ENCODE measurements around the gene ZDHHC20.

The ZDHHC20 gene

DNA sequence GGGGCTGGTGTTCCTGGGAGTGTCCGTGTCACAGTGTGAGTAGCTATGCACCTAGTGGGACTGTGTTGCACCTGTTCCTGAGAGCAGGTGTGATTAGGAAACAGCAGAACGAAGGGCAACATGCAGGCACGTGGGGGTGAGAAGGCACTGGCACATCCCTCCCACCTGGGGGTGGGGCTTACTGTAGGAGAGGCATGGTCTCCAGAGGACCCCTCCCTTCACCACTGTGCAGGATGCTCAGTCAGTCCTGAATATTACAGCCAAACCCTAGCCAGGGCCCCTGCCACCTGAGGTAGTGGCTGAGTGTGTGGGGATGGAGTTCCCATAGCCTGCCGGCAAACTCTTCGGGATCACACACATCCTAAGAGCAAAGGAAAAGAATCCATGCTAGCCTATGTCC, 99.2 kb downstream of the ZDHHC20 start:
- no peak for DNase-seq

GRCh38 chr13:21355304-21355703, 103.8 kb downstream of the ZDHHC20 start:
- DNase-seq = no peak

- DNase-seq = no peak
Observed at GRCh38 chr13:21354721-21355120, 104.4 kb downstream of the ZDHHC20 start.

- DNase-seq = no peak
Observed at GRCh38 chr13:21348488-21349120, 110.5 kb downstream of the ZDHHC20 start.

DNA sequence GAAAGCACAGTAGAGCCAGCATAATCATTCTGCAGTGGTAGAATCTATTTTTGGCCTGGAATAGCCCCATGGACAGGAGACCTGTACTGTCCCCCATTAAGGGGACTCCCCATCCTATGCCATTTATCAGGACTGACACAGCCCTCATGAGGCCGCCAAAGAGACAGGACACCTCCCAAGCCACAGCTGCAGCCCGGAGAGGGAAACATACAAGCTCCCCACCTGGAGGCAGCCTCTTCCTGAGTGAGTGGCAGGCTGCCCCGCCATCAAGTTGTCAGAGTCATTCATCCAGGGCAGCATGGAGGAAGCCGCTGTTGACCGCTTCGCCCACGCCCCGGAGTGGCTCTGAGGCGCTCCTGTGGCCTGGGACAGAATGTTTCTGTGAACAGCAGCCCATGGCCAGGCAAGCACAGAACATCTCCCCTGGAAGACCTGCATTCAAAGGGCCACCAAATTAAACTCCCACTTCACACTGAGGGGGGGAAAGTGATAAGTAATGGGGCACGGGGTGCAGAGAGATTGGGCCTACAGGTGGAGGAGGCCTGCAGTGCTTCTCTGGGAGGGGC, 111.3 kb downstream of the ZDHHC20 start:
- DNase-seq = no peak

GRCh38 chr13:21344662-21345176, 114.4 kb downstream of the ZDHHC20 start:
- DNase-seq = no peak

- no peak for DNase-seq
Observed at GRCh38 chr13:21343659-21344058, 115.4 kb downstream of the ZDHHC20 start.

- no peak for DNase-seq
Observed at GRCh38 chr13:21342699-21343442, 116.2 kb downstream of the ZDHHC20 start.

DNA sequence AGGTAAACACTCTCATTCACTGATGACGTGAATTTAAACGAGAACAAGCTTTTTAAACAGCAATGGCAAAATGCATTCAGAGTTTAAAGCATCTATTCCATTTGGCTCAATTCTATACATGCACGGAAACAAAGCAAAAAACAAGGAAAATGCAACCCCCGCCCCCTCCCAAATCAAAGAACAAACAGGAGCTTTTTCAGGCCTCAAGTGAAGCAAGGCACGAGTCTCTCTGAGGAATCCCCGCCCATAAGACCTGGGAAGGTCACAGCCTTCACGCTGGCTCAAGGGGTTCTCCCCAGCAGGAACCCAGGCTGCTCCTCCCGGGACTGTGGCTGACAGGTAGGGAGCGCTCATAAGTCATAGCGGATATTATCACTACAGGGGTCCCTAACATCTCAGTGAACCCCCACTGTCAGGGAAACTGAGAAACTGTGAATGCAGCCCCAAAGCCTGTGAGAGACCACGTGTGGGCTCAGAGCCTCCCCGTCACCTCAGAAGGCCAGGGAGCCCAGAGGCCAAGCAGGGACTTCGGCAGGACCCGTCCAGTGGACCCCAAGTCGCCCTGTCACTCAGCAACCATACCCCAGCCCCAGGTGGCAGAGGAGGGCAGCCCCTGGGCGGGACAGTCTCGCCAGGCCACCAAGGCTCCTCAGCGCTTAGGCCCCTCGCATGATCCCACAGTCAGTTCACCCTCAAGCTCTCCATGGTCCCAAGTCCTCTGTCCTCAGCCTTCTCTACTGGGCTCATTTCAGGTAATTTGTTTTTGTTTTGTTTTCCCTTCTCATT, 117.3 kb downstream of the ZDHHC20 start:
- DNase-seq = no peak

GRCh38 chr13:21338639-21339278, 120.3 kb downstream of the ZDHHC20 start:
- no peak for DNase-seq

- no peak for DNase-seq
Observed at GRCh38 chr13:21338156-21338555, 120.9 kb downstream of the ZDHHC20 start.

DNA sequence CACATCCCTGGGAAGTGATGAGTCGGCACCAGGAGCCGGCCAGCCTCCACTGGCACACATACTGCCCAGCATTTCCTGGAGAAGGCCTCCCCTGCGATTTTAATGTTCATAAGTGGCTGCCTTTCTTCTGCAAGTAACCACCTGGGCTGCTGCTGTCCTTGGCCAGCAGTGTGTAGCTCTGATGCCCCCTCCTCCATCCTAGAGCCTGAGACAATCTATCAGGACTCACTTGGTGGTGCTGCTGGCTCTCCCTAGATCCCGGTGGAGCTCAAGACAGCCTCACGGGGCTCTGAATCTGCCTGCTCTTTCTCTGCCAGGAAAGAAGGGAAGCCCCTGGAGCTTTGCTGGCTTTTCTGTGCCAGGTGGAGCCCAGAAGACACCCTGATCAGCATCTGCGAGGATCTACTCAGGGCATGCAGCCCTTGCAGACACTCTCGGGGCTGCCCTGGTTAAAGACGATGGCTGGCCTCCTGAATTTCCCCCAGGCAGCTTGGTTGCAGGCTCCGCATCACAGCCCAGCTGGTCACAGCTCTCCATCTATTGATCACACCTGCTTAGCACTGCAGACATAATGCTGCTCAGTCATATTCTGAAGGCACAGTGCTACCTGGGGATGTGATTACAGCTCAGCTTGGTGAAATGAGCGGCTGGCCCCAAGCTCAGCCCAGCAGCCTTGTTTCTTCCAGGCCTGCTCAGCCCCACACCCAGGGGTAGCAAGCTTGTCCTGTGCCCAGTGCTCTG, 122.3 kb downstream of the ZDHHC20 start:
- DNase-seq = no peak

GRCh38 chr13:21333186-21333585, 125.9 kb downstream of the ZDHHC20 start:
- DNase-seq = no peak

- DNase-seq = no peak
Observed at GRCh38 chr13:21330126-21330861, 128.8 kb downstream of the ZDHHC20 start.

- no peak for DNase-seq
Observed at GRCh38 chr13:21328836-21329477, 130.1 kb downstream of the ZDHHC20 start.

GRCh38 chr13:21328201-21328600, 130.9 kb downstream of the ZDHHC20 start:
- DNase-seq = no peak

DNA sequence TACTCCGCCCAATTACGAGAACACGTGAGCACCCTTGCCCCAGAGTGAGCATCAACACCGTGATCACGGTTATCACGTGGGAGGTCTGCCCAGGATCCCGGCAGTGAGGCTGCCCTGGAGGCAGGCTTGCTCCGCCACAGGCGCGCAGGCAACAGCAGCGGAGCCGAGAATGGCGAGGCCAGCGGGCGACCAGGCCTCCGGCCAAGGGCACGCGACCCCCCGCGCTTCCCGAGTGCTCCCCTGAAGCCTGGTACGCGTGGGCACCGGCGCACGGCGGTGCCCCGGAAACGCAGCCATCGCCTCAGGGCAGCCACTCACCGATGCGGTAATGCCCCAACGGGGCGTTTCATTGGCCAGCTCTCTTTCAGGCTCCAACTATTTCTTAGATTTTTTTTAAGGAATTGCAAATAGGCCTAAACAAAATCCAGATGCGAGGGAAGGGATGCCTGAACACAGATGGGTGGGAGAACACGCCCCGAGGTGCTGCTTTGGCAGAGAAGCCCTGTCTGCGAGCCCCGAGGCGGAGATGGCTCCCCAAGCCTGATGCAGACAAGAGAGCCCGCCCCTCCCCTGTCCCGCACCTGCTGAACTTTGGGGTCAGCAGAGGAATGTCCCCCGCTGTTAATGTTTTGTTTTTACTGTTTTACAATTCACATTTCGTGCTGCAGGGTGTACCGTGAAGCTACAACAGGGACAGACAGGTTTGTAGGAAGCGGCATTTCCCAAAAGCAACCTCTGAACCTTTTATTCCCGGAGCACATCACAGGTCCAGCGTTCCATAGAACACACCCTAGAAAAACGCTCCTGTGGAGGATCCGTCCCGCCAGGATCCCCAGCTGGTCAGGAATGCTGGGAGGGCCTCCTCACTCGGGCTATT, 132.7 kb downstream of the ZDHHC20 start:
- DNase-seq = no peak

DNA sequence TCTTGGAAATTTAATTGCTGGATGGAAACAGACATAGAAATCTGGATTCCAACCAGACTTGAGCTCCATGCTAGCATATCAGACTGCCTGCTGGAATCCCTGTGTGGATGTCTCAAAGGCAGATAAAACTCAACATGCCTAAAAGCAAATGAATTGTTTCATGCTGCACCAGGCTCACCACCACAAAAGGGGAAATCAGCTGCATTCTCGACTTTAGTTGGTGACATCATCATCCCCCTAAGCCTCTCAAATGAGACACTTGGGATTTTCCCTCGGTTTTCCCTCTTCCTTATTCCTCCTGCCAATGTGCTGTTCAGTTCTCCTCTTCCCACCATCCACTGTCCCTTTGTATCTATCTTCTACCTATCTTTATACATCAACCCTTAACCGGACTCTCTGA, 134.3 kb downstream of the ZDHHC20 start:
- DNase-seq = no peak

DNA sequence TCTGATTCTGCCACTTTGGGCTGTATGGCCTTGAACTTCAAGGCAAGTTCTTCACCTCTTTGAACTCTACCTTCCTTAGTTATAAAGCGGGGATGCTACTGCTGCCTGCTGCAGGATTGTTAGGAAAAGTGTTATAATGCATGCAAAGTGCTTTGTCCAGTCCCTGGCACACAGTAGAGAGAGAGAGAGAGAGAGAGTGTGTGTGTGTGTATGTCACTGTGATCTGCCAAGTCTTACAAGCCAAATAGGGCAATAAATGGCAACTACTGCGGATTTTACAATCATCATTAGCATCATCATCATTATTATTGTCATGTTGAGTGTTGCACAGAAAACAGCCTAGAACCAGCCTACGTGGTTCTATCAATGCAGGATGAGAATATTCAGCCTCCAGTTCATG, 136.1 kb downstream of the ZDHHC20 start:
- DNase-seq = no peak

Measured in right forelimb (tissue), 1 donor.